ENCODE data around the gene NMNAT2. TPM values are rescaled to one million over a fixed set of nuclear protein-coding genes. Genes with fewer than 3 reads are reported as not detected.

The NMNAT2 gene
- total and polyA plus RNA-seq, 2 of the 8 experiments (the other 6 are each of a cell fraction or from before 2014, with no cell fraction given) = 6.5 to 20.9 TPM

GRCh38 chr1:183277821-183278738 lies 140.1 kb downstream of the NMNAT2 start (continued):
- TF ChIP-seq PHF8 (conservative IDR thresholded peaks at IDR 0.05; ENCODE audit: low read depth, low read length) = no peak
- no peak for TF ChIP-seq BCL11A (IDR thresholded peaks at IDR 0.05; ENCODE audit: low read depth in 2 of 2, low read length in 2 of 2)
- no peak for TF ChIP-seq EGR1 (IDR thresholded peaks at IDR 0.05; ENCODE audit: borderline replicate concordance, low read depth, low read length)
- TF ChIP-seq KDM4A (IDR thresholded peaks at IDR 0.05; ENCODE audit: low read depth, low read length, severe bottlenecking) = no peak
- TF ChIP-seq HDAC2 (IDR thresholded peaks at IDR 0.05; ENCODE audit: borderline replicate concordance in 1 of 2, low read depth in 2 of 2, low read length in 2 of 2) = no peak
- no peak for TF ChIP-seq ATF3 (IDR thresholded peaks at IDR 0.05; ENCODE audit: insufficient read depth, low read depth, low read length)
